Osteoblast (primary cell): ENCODE measurements around the gene PLCG1. TPM values are rescaled to one million over a fixed set of nuclear protein-coding genes. Genes with fewer than 3 reads are reported as not detected.

Source experiments
- DNase-seq: peaks from one replicate; pipeline ENCODE4 v3.0.0; 2011; ENCODE audit warnings: low spot score, mixed read lengths; ENCODE audit not compliant: insufficient read length; ENCODE audit errors: missing footprints
- H2AFZ ChIP-seq: 2 replicates; pipeline ENCODE4 v1.6.0; 2011; ENCODE audit warnings: mild to moderate bottlenecking, low read length
- H3K27ac ChIP-seq: 2 replicates; pipeline ENCODE4 v1.5.1; 2011; ENCODE audit warnings: mild to moderate bottlenecking, low read depth, low read length, moderate library complexity
- H3K27me3 ChIP-seq: 2 replicates; pipeline ENCODE4 v1.6.0; 2012; ENCODE audit warnings: mild to moderate bottlenecking, control low read depth, inconsistent platforms, low read length, moderate library complexity; ENCODE audit not compliant: insufficient read depth
- H3K36me3 ChIP-seq: 2 replicates; pipeline ENCODE4 v1.5.1; 2011; ENCODE audit warnings: mild to moderate bottlenecking, low read length, control low read depth, moderate library complexity; ENCODE audit not compliant: insufficient read depth
- H3K4me1 ChIP-seq: 2 replicates; pipeline ENCODE4 v1.5.1; 2011; ENCODE audit warnings: mild to moderate bottlenecking, low read length, control low read depth, moderate library complexity; ENCODE audit not compliant: insufficient read depth
- H3K4me2 ChIP-seq: 2 replicates; pipeline ENCODE4 v1.6.0; 2011; ENCODE audit warnings: mild to moderate bottlenecking, low read length; ENCODE audit not compliant: insufficient read depth
- H3K4me3 ChIP-seq: fragments of 200-600 bp; sonication (generic); 3 replicates; pipeline ENCODE4 v1.5.1; 2012; ENCODE audit warnings: mild to moderate bottlenecking, low read length, inconsistent platforms; ENCODE audit not compliant: insufficient read depth
- H3K79me2 ChIP-seq: 2 replicates; pipeline ENCODE4 v1.6.0; 2012; ENCODE audit warnings: mild to moderate bottlenecking, low read length, control low read depth, inconsistent platforms; ENCODE audit not compliant: insufficient read depth
- H3K9me3 ChIP-seq: 2 replicates; pipeline ENCODE4 v1.5.1; 2011; ENCODE audit warnings: low read depth, low read length, control low read depth
- H4K20me1 ChIP-seq: 2 replicates; pipeline ENCODE4 v1.6.0; 2012; ENCODE audit warnings: mild to moderate bottlenecking, low read length, control low read depth; ENCODE audit not compliant: insufficient read depth
- total RNA-seq: library from RNA; depleted of rRNA; stranded (reverse); fragments of >200 nt; gene quantifications from 2 replicates; pipeline ENCODE4 v1.2.3, GENCODE V29; 2012
- TF ChIP-seq, protein P1 (sequence below): IDR thresholded peaks from 2 replicates; pipeline ENCODE4 v1.5.1; 2011; ENCODE audit warnings: mild to moderate bottlenecking, low read depth, low read length, moderate library complexity; ENCODE audit errors: extremely low read depth

PLCG1 gene
- total RNA-seq, 1 donor = 72.4 TPM

- Histone ChIP-seq H3K9me3 (no peaks in the 10 kb centered on the region), H3K4me3 (no peak overlapping the region), H3K27me3 (no peaks in the 10 kb centered on the region), H3K36me3 (peaks cover 49% of the 10 kb centered on the region), H2AFZ (no peak overlapping the region), H3K79me2 (peaks cover 19% of the 10 kb centered on the region), H4K20me1 (peaks cover 3% of the 10 kb centered on the region), H3K4me2 (no peak overlapping the region), H3K27ac (no peak overlapping the region), H3K4me1 (peaks cover 29% of the 10 kb centered on the region)
- DNase-seq = no peak
- TF ChIP-seq, protein P1, sequence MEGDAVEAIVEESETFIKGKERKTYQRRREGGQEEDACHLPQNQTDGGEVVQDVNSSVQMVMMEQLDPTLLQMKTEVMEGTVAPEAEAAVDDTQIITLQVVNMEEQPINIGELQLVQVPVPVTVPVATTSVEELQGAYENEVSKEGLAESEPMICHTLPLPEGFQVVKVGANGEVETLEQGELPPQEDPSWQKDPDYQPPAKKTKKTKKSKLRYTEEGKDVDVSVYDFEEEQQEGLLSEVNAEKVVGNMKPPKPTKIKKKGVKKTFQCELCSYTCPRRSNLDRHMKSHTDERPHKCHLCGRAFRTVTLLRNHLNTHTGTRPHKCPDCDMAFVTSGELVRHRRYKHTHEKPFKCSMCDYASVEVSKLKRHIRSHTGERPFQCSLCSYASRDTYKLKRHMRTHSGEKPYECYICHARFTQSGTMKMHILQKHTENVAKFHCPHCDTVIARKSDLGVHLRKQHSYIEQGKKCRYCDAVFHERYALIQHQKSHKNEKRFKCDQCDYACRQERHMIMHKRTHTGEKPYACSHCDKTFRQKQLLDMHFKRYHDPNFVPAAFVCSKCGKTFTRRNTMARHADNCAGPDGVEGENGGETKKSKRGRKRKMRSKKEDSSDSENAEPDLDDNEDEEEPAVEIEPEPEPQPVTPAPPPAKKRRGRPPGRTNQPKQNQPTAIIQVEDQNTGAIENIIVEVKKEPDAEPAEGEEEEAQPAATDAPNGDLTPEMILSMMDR = no peak
Measured at GRCh38 chr20:41175201-41175651, 37.9 kb downstream of the PLCG1 start.

DNA sequence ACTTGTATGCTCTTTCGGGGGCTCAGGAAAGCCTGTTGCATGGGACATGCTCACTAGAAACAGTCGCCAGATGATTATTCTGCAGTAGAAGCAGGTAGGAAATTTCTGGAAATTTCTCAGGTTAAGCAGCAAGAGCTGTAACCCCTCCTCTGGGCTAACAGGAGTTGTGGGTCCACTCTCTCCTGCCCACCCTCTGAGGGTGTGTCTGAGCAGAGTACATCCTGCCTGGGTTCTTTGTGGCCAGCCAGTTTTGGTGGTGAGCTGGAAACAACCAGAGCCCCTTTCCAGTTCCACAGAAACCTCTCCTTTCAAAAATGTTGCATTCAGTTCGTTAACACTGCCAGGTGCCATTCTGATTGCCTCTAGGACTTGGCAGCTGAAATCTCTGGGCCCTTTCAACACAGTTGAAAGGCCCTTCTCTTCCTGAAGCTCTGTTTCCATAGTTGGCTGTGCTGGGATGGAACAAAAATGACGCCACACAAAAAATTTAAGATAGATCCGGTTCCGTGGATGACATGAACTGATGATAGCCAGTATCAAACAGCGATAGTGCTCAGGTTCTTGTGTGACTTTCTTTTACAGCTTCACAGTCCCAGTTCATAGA is 38.5 kb downstream of the PLCG1 start:
- Histone ChIP-seq H3K27ac (no peak overlapping the region), H3K79me2 (peaks cover 22% of the 10 kb centered on the region), H3K36me3 (peaks cover 44% of the 10 kb centered on the region), H3K9me3 (no peaks in the 10 kb centered on the region), H2AFZ (no peak overlapping the region), H3K4me3 (no peak overlapping the region), H3K4me2 (no peak overlapping the region), H3K4me1 (peaks cover 29% of the 10 kb centered on the region), H3K27me3 (no peaks in the 10 kb centered on the region), H4K20me1 (no peaks in the 10 kb centered on the region)
- TF ChIP-seq, protein P1 = no peak
- DNase-seq = no peak

DNA sequence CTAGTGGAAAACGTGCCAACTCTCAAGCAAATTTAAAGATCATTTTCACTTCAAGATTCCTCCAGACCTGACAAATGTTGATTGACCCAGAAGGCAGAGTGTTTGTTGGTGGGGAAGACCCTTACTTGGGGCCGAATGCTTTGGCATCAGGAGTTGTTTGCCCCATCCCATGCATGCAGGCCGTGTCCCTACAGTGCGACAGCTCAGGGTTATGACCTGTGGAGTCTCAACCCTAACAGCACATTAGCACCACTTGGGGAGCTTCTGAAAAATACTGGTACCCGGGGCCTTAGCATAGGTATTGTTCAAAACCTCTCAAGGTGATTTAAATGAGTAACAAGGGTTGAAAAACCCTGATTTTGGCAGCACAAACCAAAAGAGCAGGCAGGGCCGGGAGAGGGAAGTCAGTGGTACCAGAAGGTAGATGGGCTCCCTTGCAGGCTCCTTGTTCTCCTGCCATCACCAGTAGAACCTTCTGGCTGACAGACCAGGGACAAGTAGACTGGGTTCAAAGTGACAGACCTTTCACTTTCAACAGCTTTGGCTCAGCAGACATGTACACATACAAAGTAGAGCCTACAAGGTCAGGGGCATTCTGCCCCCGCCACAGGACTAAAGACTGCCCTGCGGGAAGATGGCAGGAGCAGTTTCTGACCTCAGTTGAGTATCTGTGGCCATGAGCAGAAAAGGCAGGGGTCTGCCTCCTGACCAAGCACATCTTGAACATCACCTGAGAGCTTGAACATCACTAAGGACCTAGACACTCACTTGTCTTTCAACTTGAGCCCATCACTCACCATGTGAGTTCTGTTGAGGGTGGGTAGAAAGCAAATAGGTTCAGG is 39.6 kb downstream of the PLCG1 start:
- Histone ChIP-seq H3K4me3 (no peak overlapping the region), H3K4me2 (peak overlapping the region; percentile 67), H3K36me3 (peaks cover 47% of the 10 kb centered on the region), H2AFZ (no peak overlapping the region), H3K79me2 (peaks cover 29% of the 10 kb centered on the region), H3K9me3 (no peaks in the 10 kb centered on the region), H3K27me3 (no peaks in the 10 kb centered on the region), H3K27ac (peak overlapping the region; percentile 95), H4K20me1 (no peaks in the 10 kb centered on the region), H3K4me1 (peaks cover 29% of the 10 kb centered on the region)
- peak; percentile 14 for DNase-seq
- TF ChIP-seq, protein P1 = no peak

DNA sequence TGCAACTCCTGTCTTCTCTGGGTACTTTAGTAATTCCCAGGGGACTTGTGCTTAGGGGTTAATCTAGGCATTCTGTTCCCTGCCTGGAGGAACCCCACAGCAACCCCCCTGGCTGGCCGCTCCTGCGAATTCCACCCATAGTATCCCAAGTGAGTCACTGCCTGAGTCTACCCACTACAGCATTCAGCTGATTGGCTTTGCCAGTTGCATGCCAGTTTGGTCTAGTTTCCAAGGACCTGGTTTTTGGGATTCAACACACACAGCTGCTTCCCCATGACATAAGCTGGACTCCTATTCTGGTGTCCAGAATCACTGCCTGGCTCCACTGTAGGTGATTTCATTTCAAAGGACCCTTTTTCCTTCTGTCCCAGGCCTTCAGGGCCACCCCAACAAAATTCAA is 40.3 kb downstream of the PLCG1 start:
- H4K20me1 ChIP-seq = no peaks in the 10 kb centered on the region
- H3K27me3 ChIP-seq = no peaks in the 10 kb centered on the region
- peaks cover 29% of the 10 kb centered on the region for H3K79me2 ChIP-seq
- H3K4me2 ChIP-seq = peak overlapping the region; percentile 67
- H3K27ac ChIP-seq = peak overlapping the region; percentile 95
- H3K4me1 ChIP-seq = peaks cover 29% of the 10 kb centered on the region
- no peaks in the 10 kb centered on the region for H3K9me3 ChIP-seq
- no peak overlapping the region for H2AFZ ChIP-seq
- peak; percentile 98 for DNase-seq
- TF ChIP-seq, protein P1 = no peak
- H3K36me3 ChIP-seq = peaks cover 41% of the 10 kb centered on the region
- H3K4me3 ChIP-seq = peak overlapping the region; percentile 42
